ENCODE results near the gene ROBO2. TPM values are rescaled to one million over a fixed set of nuclear protein-coding genes. Genes with fewer than 3 reads are reported as not detected.

The ROBO2 gene
- total RNA-seq, 6 donors from 2014 or later = 12.0 to 29.1 (median 14.0) TPM

- H3K27me3 ChIP-seq = no peaks in the 10 kb centered on the region
- no peaks in the 10 kb centered on the region for H3K36me3 ChIP-seq
- no peak overlapping the region for H3K27ac ChIP-seq
- no peaks in the 10 kb centered on the region for H3K4me1 ChIP-seq
- H3K4me3 ChIP-seq = no peak overlapping the region
- ATAC-seq (ENCODE audit: low FRiP score in 2 of 2) (no peak), DNase-seq (no peak)
- WGBS, 2 donors = 47 to 50% methylated on average over 2 of the region's 2 CpGs
- no peaks in the 10 kb centered on the region for H3K9me3 ChIP-seq
- TF ChIP-seq POLR2A (IDR thresholded peaks at IDR 0.05) (no peak), POLR2AphosphoS5 (IDR thresholded peaks at IDR 0.05) (no peak), CTCF (IDR thresholded peaks at IDR 0.05) (no peak), EP300 (IDR thresholded peaks at IDR 0.05) (no peak)
These were observed 371.4 kb downstream of the ROBO2 start for GRCh38 chr3:77411334-77411733.

- Histone ChIP-seq H3K27ac (no peak overlapping the region), H3K9me3 (no peaks in the 10 kb centered on the region), H3K4me3 (no peak overlapping the region), H3K27me3 (no peaks in the 10 kb centered on the region), H3K4me1 (no peaks in the 10 kb centered on the region), H3K36me3 (no peaks in the 10 kb centered on the region)
- no peak for DNase-seq
- no peak for TF ChIP-seq CTCF (IDR thresholded peaks at IDR 0.05)
- TF ChIP-seq POLR2A (IDR thresholded peaks at IDR 0.05) = no peak
- TF ChIP-seq EP300 (IDR thresholded peaks at IDR 0.05) = no peak
- TF ChIP-seq POLR2AphosphoS5 (IDR thresholded peaks at IDR 0.05) = no peak
- 74 to 87% methylated on average over 4 of the region's 4 CpGs for WGBS, 2 donors
- ATAC-seq (ENCODE audit: low FRiP score in 2 of 2) = no peak
These were observed 372.1 kb downstream of the ROBO2 start for GRCh38 chr3:77412021-77412438.

- H3K27me3 ChIP-seq = no peaks in the 10 kb centered on the region
- H3K27ac ChIP-seq = no peak overlapping the region
- ATAC-seq (ENCODE audit: low FRiP score in 2 of 2) = no peak
- TF ChIP-seq EP300 (IDR thresholded peaks at IDR 0.05) (no peak), POLR2A (IDR thresholded peaks at IDR 0.05) (no peak), CTCF (IDR thresholded peaks at IDR 0.05) (no peak)
- DNase-seq = no peak
- no peaks in the 10 kb centered on the region for H3K9me3 ChIP-seq
- H3K4me1 ChIP-seq = no peaks in the 10 kb centered on the region
- WGBS, 2 donors = 93 to 97% methylated on average over 2 of the region's 2 CpGs
- no peaks in the 10 kb centered on the region for H3K36me3 ChIP-seq
- no peak overlapping the region for H3K4me3 ChIP-seq
These were observed 372.7 kb downstream of the ROBO2 start for GRCh38 chr3:77412584-77412983.

GRCh38 chr3:77414881-77415280 is 375.0 kb downstream of the ROBO2 start:
- Histone ChIP-seq H3K27me3 (no peaks in the 10 kb centered on the region), H3K27ac (no peak overlapping the region), H3K4me3 (no peak overlapping the region), H3K9me3 (no peaks in the 10 kb centered on the region), H3K36me3 (no peaks in the 10 kb centered on the region), H3K4me1 (no peaks in the 10 kb centered on the region)
- TF ChIP-seq EP300 (IDR thresholded peaks at IDR 0.05) (no peak), CTCF (IDR thresholded peaks at IDR 0.05) (no peak), POLR2A (IDR thresholded peaks at IDR 0.05) (no peak), POLR2AphosphoS5 (IDR thresholded peaks at IDR 0.05) (no peak)
- DNase-seq = no peak
- ATAC-seq (ENCODE audit: low FRiP score in 2 of 2) = no peak

GRCh38 chr3:77420336-77420735 is 380.4 kb downstream of the ROBO2 start:
- H3K36me3 ChIP-seq = no peaks in the 10 kb centered on the region
- H3K9me3 ChIP-seq = no peaks in the 10 kb centered on the region
- H3K27me3 ChIP-seq = no peaks in the 10 kb centered on the region
- no peak overlapping the region for H3K27ac ChIP-seq
- H3K4me3 ChIP-seq = no peak overlapping the region
- no peaks in the 10 kb centered on the region for H3K4me1 ChIP-seq
- TF ChIP-seq POLR2AphosphoS5 (IDR thresholded peaks at IDR 0.05) = no peak
- DNase-seq (no peak), ATAC-seq (ENCODE audit: low FRiP score in 2 of 2) (no peak)
- 74 to 83% methylated on average over 1 of the region's 1 CpG for whole genome bisulfite sequencing, 2 donors
